ENCODE data around the gene KISS1. TPM values are rescaled to one million over a fixed set of nuclear protein-coding genes. Genes with fewer than 3 reads are reported as not detected.

KISS1 gene
- total RNA-seq, 1 experiment from 2014 or later = not detected

GRCh38 chr1:204152310-204153044, 43.8 kb downstream of the KISS1 start:
- Histone ChIP-seq H3K79me2 (ENCODE audit: low read length) (no peaks in the 10 kb centered on the region), H3K9me2 (replicated peaks; ENCODE audit: insufficient read depth, low read length) (no peaks in the 10 kb centered on the region), H2AFZ (ENCODE audit: low read length) (no peak overlapping the region), H3K4me2 (ENCODE audit: low read depth, low read length, poor library complexity, severe bottlenecking) (no peak overlapping the region), H3K36me3 (ENCODE audit: insufficient read depth, low read length) (no peaks in the 10 kb centered on the region), H3K9me3 (ENCODE audit: low read length) (no peaks in the 10 kb centered on the region), H3K27ac (ENCODE audit: low read length) (no peak overlapping the region), H3K4me1 (ENCODE audit: low read length) (no peaks in the 10 kb centered on the region), H3K27me3 (ENCODE audit: low read length) (no peaks in the 10 kb centered on the region), H3K9ac (ENCODE audit: low read length) (no peak overlapping the region), H3K4me3 (ENCODE audit: low read length) (no peak overlapping the region), H4K20me1 (ENCODE audit: insufficient read depth, low read depth, low read length) (no peaks in the 10 kb centered on the region)
- DNase-seq = no peak

- H3K4me2 ChIP-seq (ENCODE audit: low read depth, low read length, poor library complexity, severe bottlenecking) = no peak within 1 kb of the TSS
- H3K9me3 ChIP-seq (ENCODE audit: low read length) = no peaks in the 10 kb centered on the region
- H3K79me2 ChIP-seq (ENCODE audit: low read length) = no peaks in the 10 kb centered on the region
- H3K4me3 ChIP-seq (ENCODE audit: low read length) = no peak within 1 kb of the TSS
- H3K4me1 ChIP-seq (ENCODE audit: low read length) = no peaks in the 10 kb centered on the region
- no peaks in the 10 kb centered on the region for H3K27me3 ChIP-seq (ENCODE audit: low read length)
- H3K27ac ChIP-seq (ENCODE audit: low read length) = no peak within 1 kb of the TSS
- no peaks in the 10 kb centered on the region for H3K36me3 ChIP-seq (ENCODE audit: insufficient read depth, low read length)
- no peaks in the 10 kb centered on the region for H4K20me1 ChIP-seq (ENCODE audit: insufficient read depth, low read depth, low read length)
- H3K9ac ChIP-seq (ENCODE audit: low read length) = no peak within 1 kb of the TSS
- H3K9me2 ChIP-seq (replicated peaks; ENCODE audit: insufficient read depth, low read length) = no peaks in the 10 kb centered on the region
- H2AFZ ChIP-seq (ENCODE audit: low read length) = no peak within 1 kb of the TSS
- no peak for DNase-seq
These were observed 44.6 kb downstream of the KISS1 start, which contains the start of gene ETNK2 for GRCh38 chr1:204151552-204152309. Gene ETNK2 (minus strand): TSS chr1:204152044. CDS start chr1:204151852, 192 bp downstream.

GRCh38 chr1:204150702-204151551, 45.4 kb downstream of the KISS1 start:
- no peaks in the 10 kb centered on the region for H3K9me2 ChIP-seq (replicated peaks; ENCODE audit: insufficient read depth, low read length)
- no peaks in the 10 kb centered on the region for H4K20me1 ChIP-seq (ENCODE audit: insufficient read depth, low read depth, low read length)
- no peak overlapping the region for H2AFZ ChIP-seq (ENCODE audit: low read length)
- H3K27me3 ChIP-seq (ENCODE audit: low read length) = no peaks in the 10 kb centered on the region
- no peaks in the 10 kb centered on the region for H3K36me3 ChIP-seq (ENCODE audit: insufficient read depth, low read length)
- DNase-seq = no peak
- H3K4me3 ChIP-seq (ENCODE audit: low read length) = no peak overlapping the region
- H3K79me2 ChIP-seq (ENCODE audit: low read length) = no peaks in the 10 kb centered on the region
- no peaks in the 10 kb centered on the region for H3K4me1 ChIP-seq (ENCODE audit: low read length)
- H3K9me3 ChIP-seq (ENCODE audit: low read length) = no peaks in the 10 kb centered on the region
- H3K4me2 ChIP-seq (ENCODE audit: low read depth, low read length, poor library complexity, severe bottlenecking) = no peak overlapping the region
- H3K27ac ChIP-seq (ENCODE audit: low read length) = no peak overlapping the region
- no peak overlapping the region for H3K9ac ChIP-seq (ENCODE audit: low read length)

- Histone ChIP-seq H3K27ac (ENCODE audit: low read length) (no peak overlapping the region), H4K20me1 (ENCODE audit: insufficient read depth, low read depth, low read length) (no peaks in the 10 kb centered on the region), H3K27me3 (ENCODE audit: low read length) (no peaks in the 10 kb centered on the region), H3K9ac (ENCODE audit: low read length) (no peak overlapping the region), H3K4me3 (ENCODE audit: low read length) (no peak overlapping the region), H3K9me3 (ENCODE audit: low read length) (no peaks in the 10 kb centered on the region), H3K9me2 (replicated peaks; ENCODE audit: insufficient read depth, low read length) (no peaks in the 10 kb centered on the region), H2AFZ (ENCODE audit: low read length) (no peak overlapping the region), H3K4me2 (ENCODE audit: low read depth, low read length, poor library complexity, severe bottlenecking) (no peak overlapping the region), H3K79me2 (ENCODE audit: low read length) (no peaks in the 10 kb centered on the region), H3K4me1 (ENCODE audit: low read length) (no peaks in the 10 kb centered on the region), H3K36me3 (ENCODE audit: insufficient read depth, low read length) (no peaks in the 10 kb centered on the region)
- no peak for DNase-seq
These were observed 46.4 kb downstream of the KISS1 start for GRCh38 chr1:204149635-204150565.

DNA sequence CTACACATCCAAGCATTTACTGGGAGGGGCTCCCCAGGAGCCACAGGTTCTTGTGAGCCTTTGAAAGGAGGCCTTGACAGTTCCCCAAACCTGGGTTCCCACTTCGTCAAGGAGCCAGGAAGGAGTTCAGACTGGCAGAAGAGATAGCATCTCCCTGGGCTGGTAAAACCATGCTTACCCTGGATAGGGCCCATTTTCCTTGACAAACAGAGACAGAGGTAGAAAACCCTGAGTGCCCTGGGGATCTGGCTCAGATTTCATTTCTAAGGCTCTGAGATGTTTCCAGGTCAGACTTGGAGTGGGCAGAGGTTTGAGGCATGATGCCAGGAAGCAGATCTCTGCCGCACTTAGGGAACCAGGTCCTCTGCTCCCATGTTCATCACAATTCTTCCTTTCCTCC, 47.2 kb downstream of the KISS1 start:
- Histone ChIP-seq H4K20me1 (ENCODE audit: insufficient read depth, low read depth, low read length) (no peaks in the 10 kb centered on the region), H3K27ac (ENCODE audit: low read length) (no peak overlapping the region), H3K9me3 (ENCODE audit: low read length) (no peaks in the 10 kb centered on the region)

DNA sequence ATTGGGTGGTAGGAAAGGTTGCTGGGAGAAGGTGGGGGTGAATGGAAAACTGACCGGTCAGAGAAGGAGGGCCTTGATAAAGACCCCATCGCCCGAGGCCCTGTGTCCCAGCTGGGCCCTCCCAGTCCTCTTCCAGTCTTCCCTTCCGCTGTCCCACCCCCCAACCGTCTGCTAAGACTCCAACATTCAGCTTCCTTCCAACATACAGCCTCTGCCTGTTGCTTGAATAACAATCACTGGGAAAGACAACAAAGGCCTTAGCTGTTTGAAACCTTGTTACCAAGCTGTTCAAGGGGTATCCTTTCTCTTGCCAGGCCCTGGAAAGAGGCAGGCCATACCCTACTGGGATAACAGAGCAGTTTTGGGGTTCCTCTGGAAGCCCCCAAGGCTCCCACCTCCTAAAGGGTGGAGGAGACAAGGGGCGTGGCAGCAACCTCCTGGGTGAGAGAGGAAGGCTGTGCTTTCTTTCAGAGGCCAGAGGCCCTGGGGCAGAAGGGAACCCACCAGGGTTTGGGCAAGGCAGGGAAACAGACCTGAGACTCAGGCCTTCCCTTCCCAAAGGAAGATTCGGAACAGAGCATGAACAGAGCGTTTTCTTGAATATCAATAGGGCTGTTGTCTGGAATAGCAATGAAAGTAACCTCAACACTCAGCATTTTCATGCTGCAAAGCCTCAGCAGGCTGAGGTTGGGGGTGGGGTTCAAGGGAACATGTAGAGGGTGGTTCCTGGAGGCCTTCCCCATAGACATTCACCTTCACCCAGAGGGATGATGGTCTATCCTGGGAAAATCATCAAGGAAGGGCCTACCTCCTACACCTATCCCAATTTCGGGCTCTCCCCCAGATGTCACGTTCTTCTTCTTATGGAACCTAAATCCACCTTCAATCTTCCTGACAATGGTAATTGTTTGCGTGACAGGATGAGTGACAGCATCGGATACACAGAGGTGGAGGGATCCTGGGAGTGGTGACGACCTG, 48.6 kb downstream of the KISS1 start:
- Histone ChIP-seq H3K9me2 (replicated peaks; ENCODE audit: insufficient read depth, low read length) (no peaks in the 10 kb centered on the region), H3K27me3 (ENCODE audit: low read length) (no peaks in the 10 kb centered on the region), H3K36me3 (ENCODE audit: insufficient read depth, low read length) (no peaks in the 10 kb centered on the region), H2AFZ (ENCODE audit: low read length) (no peak overlapping the region), H3K4me3 (ENCODE audit: low read length) (no peak overlapping the region), H3K4me1 (ENCODE audit: low read length) (no peaks in the 10 kb centered on the region), H4K20me1 (ENCODE audit: insufficient read depth, low read depth, low read length) (no peaks in the 10 kb centered on the region), H3K9me3 (ENCODE audit: low read length) (no peaks in the 10 kb centered on the region), H3K9ac (ENCODE audit: low read length) (no peak overlapping the region), H3K79me2 (ENCODE audit: low read length) (no peaks in the 10 kb centered on the region), H3K27ac (ENCODE audit: low read length) (no peak overlapping the region), H3K4me2 (ENCODE audit: low read depth, low read length, poor library complexity, severe bottlenecking) (no peak overlapping the region)
- no peak for DNase-seq

More for the DNA sequence above, 47.2 kb downstream of the KISS1 start:
- Histone ChIP-seq H3K79me2 (ENCODE audit: low read length) (no peaks in the 10 kb centered on the region), H3K36me3 (ENCODE audit: insufficient read depth, low read length) (no peaks in the 10 kb centered on the region), H3K4me3 (ENCODE audit: low read length) (no peak overlapping the region), H3K4me1 (ENCODE audit: low read length) (no peaks in the 10 kb centered on the region), H3K9ac (ENCODE audit: low read length) (no peak overlapping the region), H3K27me3 (ENCODE audit: low read length) (no peaks in the 10 kb centered on the region), H3K9me2 (replicated peaks; ENCODE audit: insufficient read depth, low read length) (no peaks in the 10 kb centered on the region), H3K4me2 (ENCODE audit: low read depth, low read length, poor library complexity, severe bottlenecking) (no peak overlapping the region), H2AFZ (ENCODE audit: low read length) (no peak overlapping the region)
- no peak for DNase-seq

DNA sequence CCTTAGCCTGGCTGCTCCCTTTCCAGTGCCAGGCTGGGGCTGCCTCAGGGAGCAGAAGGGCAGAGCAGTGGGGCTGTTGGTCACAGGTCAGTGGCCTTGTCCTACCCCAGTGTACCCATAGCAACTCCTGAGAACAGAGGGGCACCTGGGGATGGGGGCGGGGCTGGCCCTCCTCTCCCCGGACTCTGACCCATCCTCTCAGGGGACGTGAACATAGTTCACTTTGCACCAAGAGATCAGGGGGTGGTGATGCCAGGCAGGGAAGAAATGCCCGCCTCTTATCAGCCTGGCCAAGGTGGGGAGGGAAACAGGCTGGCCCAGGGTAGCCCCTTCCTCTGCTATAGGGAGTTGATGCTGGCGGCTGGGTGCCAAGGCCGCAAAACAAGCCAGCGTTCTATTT, 49.3 kb downstream of the KISS1 start:
- Histone ChIP-seq H3K4me2 (ENCODE audit: low read depth, low read length, poor library complexity, severe bottlenecking) (no peak overlapping the region), H2AFZ (ENCODE audit: low read length) (no peak overlapping the region), H3K79me2 (ENCODE audit: low read length) (no peaks in the 10 kb centered on the region), H3K9me2 (replicated peaks; ENCODE audit: insufficient read depth, low read length) (no peaks in the 10 kb centered on the region), H3K4me1 (ENCODE audit: low read length) (no peaks in the 10 kb centered on the region), H3K9me3 (ENCODE audit: low read length) (no peaks in the 10 kb centered on the region), H4K20me1 (ENCODE audit: insufficient read depth, low read depth, low read length) (no peaks in the 10 kb centered on the region), H3K27me3 (ENCODE audit: low read length) (no peaks in the 10 kb centered on the region), H3K36me3 (ENCODE audit: insufficient read depth, low read length) (no peaks in the 10 kb centered on the region), H3K4me3 (ENCODE audit: low read length) (no peak overlapping the region), H3K9ac (ENCODE audit: low read length) (no peak overlapping the region), H3K27ac (ENCODE audit: low read length) (no peak overlapping the region)
- no peak for DNase-seq

Measured in Karpas-422 (cell line).